Rectal smooth muscle tissue (tissue), 1 donor: ENCODE data around the gene SHKBP1.
"Not testable (repeated sequence)": the region's sequence is repeated elsewhere in the genome, so short reads cannot be mapped to it uniquely, and the experiment has no call there.

Experiments
- H3K27ac ChIP-seq: one replicate; pipeline ENCODE4 v1.7.0; 2013; ENCODE audit warnings: low read depth, low read length, inconsistent platforms
- H3K27me3 ChIP-seq: one replicate; pipeline ENCODE4 v1.7.0; 2013; ENCODE audit warnings: low read length; ENCODE audit not compliant: control insufficient read depth, insufficient read depth
- H3K36me3 ChIP-seq: one replicate; pipeline ENCODE4 v1.7.0; 2013; ENCODE audit warnings: low read length; ENCODE audit not compliant: control insufficient read depth, insufficient read depth
- H3K4me1 ChIP-seq: one replicate; pipeline ENCODE4 v1.7.0; 2013; ENCODE audit warnings: low read length; ENCODE audit not compliant: control insufficient read depth, insufficient read depth
- H3K4me3 ChIP-seq: one replicate; pipeline ENCODE4 v1.7.0; 2013; ENCODE audit warnings: low read length
- H3K9ac ChIP-seq: one replicate; pipeline ENCODE4 v1.7.0; 2013; ENCODE audit warnings: low read length

Gene SHKBP1

DNA sequence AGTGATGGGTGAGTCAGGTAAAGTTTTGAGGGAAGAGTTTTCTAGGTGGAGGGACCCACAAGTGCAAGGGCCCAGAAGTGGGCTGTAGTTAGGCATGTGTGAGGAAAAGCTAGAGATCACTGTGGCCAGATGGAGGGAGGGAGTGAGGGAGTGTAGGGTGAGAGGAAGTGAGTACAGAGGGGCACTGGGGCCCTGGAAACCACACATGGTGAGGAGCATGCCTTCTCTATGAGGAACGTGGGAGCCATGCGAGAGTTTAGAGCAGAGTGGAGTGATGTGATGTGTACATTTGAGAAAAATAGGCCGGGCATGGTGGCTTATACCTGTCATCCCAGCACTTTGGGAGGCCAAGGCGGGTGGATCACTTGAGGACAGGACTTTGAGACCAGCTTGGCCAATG, 14.7 kb upstream of the SHKBP1 start:
- Histone ChIP-seq H3K4me1 (no peaks in the 10 kb centered on the region), H3K4me3 (no peak overlapping the region), H3K27ac (no peak overlapping the region), H3K9ac (no peak overlapping the region), H3K36me3 (no peaks in the 10 kb centered on the region), H3K27me3 (peaks cover 10% of the 10 kb centered on the region)

DNA sequence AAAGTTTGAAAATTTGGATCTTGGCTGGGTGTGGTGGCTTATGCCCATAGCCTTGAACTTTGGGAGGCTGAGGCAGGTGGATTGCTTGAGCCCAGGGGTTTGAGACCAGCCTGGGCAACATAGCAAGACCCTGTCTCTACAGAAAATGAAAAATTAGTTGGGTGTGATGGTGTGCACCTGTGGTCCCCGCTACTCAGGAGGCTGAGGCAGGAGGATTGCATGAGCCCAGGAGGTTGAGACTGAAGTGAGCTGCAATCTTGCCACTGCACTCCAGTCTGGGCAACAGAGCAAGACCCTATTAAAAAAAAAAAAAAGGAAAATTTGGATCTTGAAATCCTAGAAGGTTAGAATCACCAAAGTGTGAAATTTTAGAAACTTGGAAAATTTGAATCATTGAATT, 12.1 kb upstream of the SHKBP1 start:
- H3K4me1 ChIP-seq, H3K27ac ChIP-seq, H3K4me3 ChIP-seq, H3K36me3 ChIP-seq, H3K9ac ChIP-seq: not testable (repeated sequence)
- H3K27me3 ChIP-seq = peaks cover 20% of the 10 kb centered on the region

DNA sequence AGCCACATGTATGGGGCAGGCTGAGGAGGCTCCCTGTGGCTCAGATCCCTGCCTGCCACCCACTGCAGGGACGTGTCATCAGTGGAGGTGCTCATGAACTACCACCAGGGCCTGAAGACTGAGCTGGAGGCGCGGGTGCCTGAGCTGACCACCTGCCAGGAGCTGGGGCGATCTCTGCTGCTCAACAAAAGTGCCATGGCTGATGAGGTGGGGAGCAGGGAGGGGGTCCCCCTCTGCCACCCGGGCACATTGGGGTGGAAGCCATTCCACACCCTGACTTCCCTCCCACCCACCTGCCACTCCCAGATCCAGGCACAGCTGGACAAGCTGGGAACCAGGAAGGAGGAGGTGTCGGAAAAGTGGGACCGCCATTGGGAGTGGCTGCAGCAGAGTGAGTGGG, 11.3 kb upstream of the SHKBP1 start:
- no peaks in the 10 kb centered on the region for H3K36me3 ChIP-seq
- no peak overlapping the region for H3K9ac ChIP-seq
- H3K4me3 ChIP-seq = no peak overlapping the region
- no peaks in the 10 kb centered on the region for H3K4me1 ChIP-seq
- peaks cover 20% of the 10 kb centered on the region for H3K27me3 ChIP-seq
- no peak overlapping the region for H3K27ac ChIP-seq

- no peaks in the 10 kb centered on the region for H3K36me3 ChIP-seq
- no peak overlapping the region for H3K27ac ChIP-seq
- H3K9ac ChIP-seq = no peak overlapping the region
- peaks cover 20% of the 10 kb centered on the region for H3K27me3 ChIP-seq
- H3K4me1 ChIP-seq = no peaks in the 10 kb centered on the region
- no peak overlapping the region for H3K4me3 ChIP-seq
Measured at GRCh38 chr19:40565910-40566495, 10.7 kb upstream of the SHKBP1 start.

GRCh38 chr19:40567040-40567749, 9.5 kb upstream of the SHKBP1 start:
- Histone ChIP-seq H3K4me3 (no peak overlapping the region), H3K9ac (no peak overlapping the region), H3K27me3 (peaks cover 20% of the 10 kb centered on the region), H3K36me3 (no peaks in the 10 kb centered on the region), H3K27ac (no peak overlapping the region), H3K4me1 (no peaks in the 10 kb centered on the region)

DNA sequence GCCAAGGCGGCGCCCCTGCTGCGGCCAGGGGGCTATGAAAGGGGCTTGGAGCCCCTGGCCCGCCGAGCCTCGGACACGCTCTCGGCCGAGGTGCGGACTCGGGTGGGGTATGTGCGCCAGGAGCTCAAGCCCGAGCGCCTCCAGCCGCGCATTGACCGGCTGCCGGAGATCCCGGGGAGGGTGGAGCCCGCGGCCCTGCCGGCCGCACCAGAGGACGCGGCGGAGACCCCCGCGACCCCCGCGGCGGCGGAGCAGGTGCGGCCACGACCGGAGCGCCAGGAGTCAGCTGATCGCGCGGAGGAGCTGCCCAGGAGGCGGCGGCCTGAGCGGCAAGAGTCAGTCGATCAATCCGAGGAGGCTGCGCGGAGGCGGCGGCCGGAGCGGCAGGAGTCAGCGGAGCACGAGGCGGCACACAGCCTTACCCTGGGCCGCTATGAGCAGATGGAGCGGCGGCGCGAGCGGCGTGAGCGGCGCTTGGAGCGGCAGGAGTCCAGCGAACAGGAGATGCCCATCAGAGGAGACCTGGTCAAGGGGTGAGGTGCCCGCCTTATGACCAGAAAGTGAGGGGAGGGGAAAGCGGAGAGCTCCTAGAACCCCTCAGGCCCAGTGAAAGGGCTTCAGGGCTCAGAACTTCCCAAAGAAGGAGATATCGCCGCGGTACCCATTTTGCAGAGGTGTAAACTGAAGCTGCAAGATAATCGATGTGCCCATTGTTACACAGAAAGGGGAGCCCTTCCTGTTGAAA, 8.8 kb upstream of the SHKBP1 start:
- Histone ChIP-seq H3K4me3 (no peak overlapping the region), H3K27ac (no peak overlapping the region), H3K9ac (no peak overlapping the region), H3K36me3 (no peaks in the 10 kb centered on the region), H3K4me1 (no peaks in the 10 kb centered on the region), H3K27me3 (peaks cover 20% of the 10 kb centered on the region)

DNA sequence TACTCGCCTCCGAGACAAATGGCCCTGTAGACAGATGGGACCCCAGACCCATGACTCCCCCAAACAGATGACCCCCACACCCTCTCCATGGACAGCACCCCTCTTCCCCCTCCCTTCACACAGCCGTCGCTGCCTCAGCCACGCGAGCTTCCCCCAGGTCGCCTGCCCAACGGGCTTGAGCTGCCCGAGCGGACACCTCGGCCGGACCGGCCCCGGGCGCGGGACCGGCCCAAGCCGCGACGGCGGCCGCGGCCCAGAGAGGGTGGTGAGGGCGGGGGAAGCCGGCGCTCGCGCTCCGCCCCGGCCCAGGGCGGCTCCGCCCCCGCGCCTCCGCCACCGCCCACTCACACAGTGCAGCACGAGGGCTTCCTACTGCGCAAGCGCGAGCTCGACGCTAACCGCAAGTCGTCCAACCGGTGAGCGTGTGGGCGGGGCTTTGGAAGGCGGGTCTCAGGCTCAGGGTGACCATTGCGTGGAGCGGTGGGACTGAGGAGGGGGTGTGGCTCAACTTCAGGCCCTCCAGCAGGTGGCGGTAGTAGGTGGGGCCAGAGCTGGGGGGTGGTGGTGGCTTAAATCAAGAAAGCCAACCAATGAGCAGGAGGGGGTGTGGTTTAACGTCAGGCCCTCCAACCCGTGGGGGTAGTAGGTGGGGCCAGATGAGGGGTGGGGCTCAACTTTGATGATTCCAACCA, 6.2 kb upstream of the SHKBP1 start:
- peak overlapping the region; percentile 62 for H3K4me3 ChIP-seq
- no peaks in the 10 kb centered on the region for H3K4me1 ChIP-seq
- no peak overlapping the region for H3K9ac ChIP-seq
- H3K27me3 ChIP-seq = peaks cover 17% of the 10 kb centered on the region
- peak overlapping the region; percentile 57 for H3K27ac ChIP-seq
- H3K36me3 ChIP-seq = no peaks in the 10 kb centered on the region

GRCh38 chr19:40571005-40571318, 5.7 kb upstream of the SHKBP1 start:
- Histone ChIP-seq H3K27me3 (peaks cover 12% of the 10 kb centered on the region), H3K36me3 (no peaks in the 10 kb centered on the region), H3K9ac (no peak overlapping the region), H3K4me1 (no peaks in the 10 kb centered on the region), H3K27ac (no peak overlapping the region), H3K4me3 (no peak overlapping the region)

GRCh38 chr19:40571831-40572495, 4.7 kb upstream of the SHKBP1 start:
- Histone ChIP-seq H3K4me1 (no peaks in the 10 kb centered on the region), H3K36me3 (no peaks in the 10 kb centered on the region), H3K27ac (no peak overlapping the region), H3K9ac (no peak overlapping the region), H3K4me3 (no peak overlapping the region), H3K27me3 (peaks cover 10% of the 10 kb centered on the region)

- Histone ChIP-seq H3K36me3 (peaks cover 5% of the 10 kb centered on the region), H3K4me1 (peaks cover 3% of the 10 kb centered on the region), H3K9ac (no peak overlapping the region), H3K27me3 (no peaks in the 10 kb centered on the region), H3K27ac (no peak overlapping the region), H3K4me3 (no peak overlapping the region)
Measured at GRCh38 chr19:40575326-40575725, 1.3 kb upstream of the SHKBP1 start.

- peak overlapping the region; percentile 97 for H3K4me3 ChIP-seq
- H3K27ac ChIP-seq = no peak overlapping the region
- peaks cover 3% of the 10 kb centered on the region for H3K4me1 ChIP-seq
- H3K9ac ChIP-seq = no peak overlapping the region
- H3K36me3 ChIP-seq = peaks cover 11% of the 10 kb centered on the region
- no peaks in the 10 kb centered on the region for H3K27me3 ChIP-seq
Measured at GRCh38 chr19:40576151-40576584, 505 bp upstream of the SHKBP1 start.

- no peak overlapping the region for H3K4me3 ChIP-seq
- H3K9ac ChIP-seq = no peak overlapping the region
- H3K27ac ChIP-seq = no peak overlapping the region
- peaks cover 20% of the 10 kb centered on the region for H3K36me3 ChIP-seq
- H3K27me3 ChIP-seq = no peaks in the 10 kb centered on the region
- H3K4me1 ChIP-seq = peaks cover 3% of the 10 kb centered on the region
Measured at GRCh38 chr19:40578442-40578908, 1.8 kb downstream of the SHKBP1 start.
